ENCODE measurements around the gene GSPT1.
A peak's percentile ranks its signal among the peaks of the same experiment; 100 is the strongest.
"Not testable (repeated sequence)": the region's sequence is repeated elsewhere in the genome, so short reads cannot be mapped to it uniquely, and the experiment has no call there.

The GSPT1 gene

DNA sequence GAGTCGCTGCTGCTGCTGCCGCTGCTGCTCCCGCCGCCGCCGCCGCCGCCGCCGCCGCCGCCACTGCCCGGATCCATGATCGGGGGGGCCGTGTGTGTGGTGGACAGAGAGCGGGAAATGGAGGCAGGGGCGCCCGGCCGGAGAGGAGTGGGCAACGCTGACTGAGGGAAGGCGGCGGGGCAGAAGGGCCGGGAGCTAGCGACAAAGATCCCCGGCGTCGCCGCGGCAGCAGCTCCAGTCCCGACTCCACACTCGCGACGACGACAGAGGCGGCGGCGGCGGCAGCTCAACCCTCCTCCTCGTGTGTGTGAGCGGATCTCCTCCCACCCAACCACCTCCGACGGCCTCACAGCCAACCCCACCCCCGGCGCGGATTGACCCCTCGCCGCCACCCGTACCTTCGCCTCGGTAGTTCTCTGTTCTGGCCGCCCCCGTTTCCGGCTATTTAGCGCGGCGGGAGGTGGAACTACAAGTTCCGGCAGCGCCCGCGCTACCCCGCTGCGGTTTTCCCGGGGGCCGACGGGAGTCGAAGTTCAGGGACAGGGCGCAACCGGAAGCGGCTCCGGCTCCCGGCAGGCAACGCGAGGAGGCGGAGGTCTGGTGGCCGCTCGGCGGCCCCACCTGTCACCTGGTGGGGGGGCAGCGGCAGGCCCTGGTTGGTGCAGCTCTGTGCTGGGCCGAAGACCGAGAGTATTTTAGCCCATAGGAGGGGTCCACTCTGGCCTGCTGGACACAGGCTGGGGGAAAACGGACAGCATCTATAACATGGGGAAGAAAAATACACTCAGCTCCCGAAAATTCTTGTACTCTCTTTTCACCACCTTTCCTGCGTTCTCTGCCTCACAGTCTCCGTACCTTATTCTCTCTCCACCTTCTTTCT is at the start of gene GSPT1:
Gene GSPT1 (minus strand): TSS at position 313 of the 880 bp plus-strand sequence. CDS start 236 bp downstream, at position 77.
- no peak for FAIRE-seq
- peak; percentile 97 for TF ChIP-seq POLR2A (IDR thresholded peaks at IDR 0.05; ENCODE audit: low read depth, low read length)

DNA sequence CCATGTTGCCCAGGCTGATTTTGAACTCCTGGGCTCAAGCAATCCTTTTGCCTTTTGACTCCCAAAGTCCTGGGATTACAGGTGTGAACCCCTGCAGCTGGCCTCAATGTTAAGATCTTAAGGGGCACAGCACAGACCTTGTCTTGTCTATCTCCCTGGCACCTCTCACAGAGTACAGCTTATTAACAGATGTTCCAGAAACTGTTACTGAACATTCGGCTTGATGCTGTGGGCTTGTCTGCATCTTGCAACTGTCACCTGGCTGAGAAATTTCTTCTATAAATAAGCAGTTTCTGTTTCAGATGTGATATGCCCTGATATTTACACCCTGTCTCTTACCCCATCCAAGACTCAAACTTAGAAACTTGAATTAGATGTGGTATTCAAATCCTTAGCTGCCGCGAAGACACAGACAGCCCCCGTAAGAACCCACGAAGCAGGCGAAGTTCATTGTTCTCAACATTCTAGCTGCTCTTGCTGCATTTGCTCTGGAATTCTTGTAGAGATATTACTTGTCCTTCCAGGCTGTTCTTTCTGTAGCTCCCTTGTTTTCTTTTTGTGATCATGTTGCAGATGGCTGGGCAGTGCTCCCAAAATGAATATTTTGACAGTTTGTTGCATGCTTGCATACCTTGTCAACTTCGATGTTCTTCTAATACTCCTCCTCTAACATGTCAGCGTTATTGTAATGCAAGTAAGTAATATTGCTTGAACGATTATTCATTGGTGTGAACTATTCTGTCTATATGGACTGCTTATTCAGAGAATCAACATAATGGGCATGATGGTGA is 49.2 kb upstream of the GSPT1 start, which contains the start of gene TNFRSF17:
Gene TNFRSF17 (plus strand): TSS at position 450 of the 791 bp plus-strand sequence. CDS start 115 bp downstream, at position 565.
- DNase-seq (ENCODE audit: insufficient read length, low spot score) (no peak), FAIRE-seq (no peak)
- no peak for TF ChIP-seq POLR2A (IDR thresholded peaks at IDR 0.05; ENCODE audit: low read depth, low read length)

More for the DNA sequence above, at the start of gene GSPT1:
- DNase-seq (ENCODE audit: insufficient read length, low spot score), result peak; percentile 95

DNA sequence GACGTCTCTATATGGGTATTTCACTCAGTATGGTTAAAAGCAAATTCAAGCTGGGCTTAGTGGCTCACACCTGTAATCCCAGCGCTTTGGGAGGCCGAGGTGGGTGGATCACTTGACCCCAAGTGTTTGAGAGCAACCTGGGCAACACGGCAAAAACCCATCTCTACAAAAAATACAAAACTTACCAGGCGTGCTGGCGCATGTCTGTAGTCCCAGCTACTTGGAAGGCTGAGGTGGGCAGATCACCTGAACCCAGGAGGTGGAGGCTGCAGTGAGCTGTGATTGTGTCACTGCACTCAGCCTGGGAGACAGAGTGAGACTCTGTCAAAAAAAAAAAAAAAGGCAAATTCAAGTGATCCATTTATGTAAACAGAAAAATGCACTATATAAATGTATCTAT is 48.0 kb upstream of the GSPT1 start:
- TF ChIP-seq POLR2A (IDR thresholded peaks at IDR 0.05; ENCODE audit: low read depth, low read length), result no peak
- FAIRE-seq, result no peak
- DNase-seq (ENCODE audit: insufficient read length, low spot score), result no peak

DNA sequence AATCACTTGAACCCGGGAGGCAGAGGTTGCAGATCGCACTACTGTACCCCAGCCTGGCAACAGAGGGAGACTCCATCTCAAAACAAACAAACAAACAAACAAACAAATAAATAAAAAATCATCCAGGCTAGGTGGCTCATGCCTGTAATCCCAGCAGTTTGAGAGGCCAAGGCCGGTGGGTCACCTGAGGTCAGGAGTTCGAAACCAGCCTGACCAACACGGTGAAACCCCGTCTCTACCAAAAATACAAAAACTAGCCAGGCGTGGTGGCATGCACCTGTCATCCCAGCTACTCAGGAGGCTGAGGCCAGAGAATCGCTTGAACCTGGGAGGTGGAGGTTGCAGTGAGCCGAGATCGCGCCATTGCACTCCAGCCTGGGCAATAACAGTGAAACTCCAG is 47.2 kb upstream of the GSPT1 start:
- not testable (repeated sequence) for FAIRE-seq; DNase-seq (ENCODE audit: insufficient read length, low spot score)

DNA sequence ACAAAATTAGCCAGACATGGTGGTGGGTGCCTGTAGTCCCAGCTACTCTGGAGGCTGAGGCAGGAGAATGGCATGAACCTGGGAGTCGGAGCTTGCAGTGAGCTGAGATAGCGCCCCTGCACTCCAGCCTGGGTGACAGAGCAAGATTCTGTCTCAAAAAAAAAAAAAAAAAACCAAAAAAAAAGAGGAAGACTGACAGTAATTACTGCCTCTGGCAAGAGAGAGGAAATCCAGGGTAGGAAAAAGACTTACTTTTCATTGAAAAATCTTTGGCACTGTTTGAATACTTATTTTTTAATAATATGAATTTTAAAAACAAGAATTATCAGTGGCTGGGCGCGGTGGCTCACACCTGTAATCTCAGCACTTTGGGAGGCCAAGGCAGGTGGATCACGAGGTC is 46.7 kb upstream of the GSPT1 start:
- not testable (repeated sequence) for FAIRE-seq; DNase-seq (ENCODE audit: insufficient read length, low spot score)

DNA sequence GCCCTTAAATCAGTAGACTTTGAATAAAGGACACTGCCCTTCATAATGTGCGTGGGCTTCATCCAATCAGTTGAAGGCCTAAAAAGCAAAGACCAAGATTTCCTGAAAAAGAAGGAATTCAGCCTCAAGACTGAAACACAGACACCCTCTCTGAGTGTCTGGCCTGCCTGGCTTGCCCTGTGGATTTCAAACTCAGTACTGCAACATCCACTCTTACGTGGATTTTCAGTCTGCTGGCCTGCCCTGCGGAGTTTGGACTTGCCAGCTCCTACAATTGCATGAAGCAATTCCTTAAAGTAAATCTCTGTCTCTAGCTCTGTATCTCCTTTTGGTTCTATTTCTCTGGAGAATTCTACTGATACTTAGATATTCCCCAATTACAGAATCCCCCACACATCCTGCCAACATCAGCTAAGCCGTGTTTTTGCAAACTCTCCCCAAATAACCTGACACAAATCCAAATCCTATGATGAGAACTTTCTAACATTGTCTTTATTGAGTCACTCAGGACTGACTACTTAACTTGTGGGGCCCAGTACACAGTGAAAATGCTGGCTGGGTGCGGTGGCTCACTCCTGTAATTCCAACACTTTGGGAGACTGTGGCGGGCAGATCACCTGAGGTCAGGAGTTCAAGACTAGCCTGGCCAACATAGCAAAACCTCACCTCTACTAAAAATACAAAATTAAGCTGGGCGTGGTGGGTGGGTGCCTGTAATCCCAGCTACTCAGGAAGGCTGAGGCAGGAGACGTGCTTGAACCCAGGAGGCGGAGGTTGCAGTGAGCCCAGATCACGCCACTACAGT is 42.0 kb upstream of the GSPT1 start:
- DNase-seq (ENCODE audit: insufficient read length, low spot score) (no peak), FAIRE-seq (no peak)
- TF ChIP-seq POLR2A (IDR thresholded peaks at IDR 0.05; ENCODE audit: low read depth, low read length), result no peak

DNA sequence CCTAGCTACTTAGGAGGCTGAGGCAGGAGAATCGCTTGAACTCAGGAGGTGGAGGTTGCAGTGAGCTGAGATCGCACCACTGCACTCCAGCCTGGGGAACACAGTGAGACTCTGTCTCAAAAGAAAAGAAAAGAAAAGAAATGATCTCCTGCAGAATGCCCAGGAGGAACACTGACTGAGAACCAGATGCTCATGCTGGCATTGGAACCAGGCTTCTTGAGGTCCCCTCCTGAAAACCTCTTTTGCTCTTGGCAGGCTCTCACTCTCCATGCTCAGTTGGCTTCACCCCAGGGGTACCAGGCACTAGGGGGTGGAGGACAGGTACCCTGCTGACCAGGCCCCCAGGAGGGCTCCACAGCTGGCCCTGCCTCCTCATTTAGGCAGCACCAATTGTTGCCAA is 40.8 kb upstream of the GSPT1 start:
- FAIRE-seq (no peak), DNase-seq (ENCODE audit: insufficient read length, low spot score) (no peak)
- TF ChIP-seq POLR2A (IDR thresholded peaks at IDR 0.05; ENCODE audit: low read depth, low read length), result no peak

DNA sequence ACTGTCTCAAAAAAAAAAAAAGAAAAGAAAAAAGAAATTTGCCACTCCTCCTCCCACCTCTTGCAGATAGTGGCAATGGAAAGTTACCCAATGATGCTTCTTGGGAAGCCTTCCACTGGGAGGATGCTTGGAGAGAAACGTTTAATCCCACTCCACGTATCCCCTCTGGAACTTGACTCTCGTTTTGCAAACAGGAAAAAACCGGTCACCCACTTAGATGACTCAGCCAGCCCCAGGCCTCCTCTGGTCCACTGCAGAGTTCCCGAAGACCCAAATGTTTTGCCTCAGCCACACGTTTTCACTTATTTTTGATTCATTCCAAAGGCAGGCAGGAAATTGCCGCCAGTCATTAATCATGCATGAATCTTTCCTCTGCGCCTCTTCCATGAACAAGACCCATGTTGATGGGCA is 40.0 kb upstream of the GSPT1 start:
- DNase-seq (ENCODE audit: insufficient read length, low spot score) (peak; percentile 76), FAIRE-seq (peak; percentile 45)
- TF ChIP-seq POLR2A (IDR thresholded peaks at IDR 0.05; ENCODE audit: low read depth, low read length), result no peak

DNA sequence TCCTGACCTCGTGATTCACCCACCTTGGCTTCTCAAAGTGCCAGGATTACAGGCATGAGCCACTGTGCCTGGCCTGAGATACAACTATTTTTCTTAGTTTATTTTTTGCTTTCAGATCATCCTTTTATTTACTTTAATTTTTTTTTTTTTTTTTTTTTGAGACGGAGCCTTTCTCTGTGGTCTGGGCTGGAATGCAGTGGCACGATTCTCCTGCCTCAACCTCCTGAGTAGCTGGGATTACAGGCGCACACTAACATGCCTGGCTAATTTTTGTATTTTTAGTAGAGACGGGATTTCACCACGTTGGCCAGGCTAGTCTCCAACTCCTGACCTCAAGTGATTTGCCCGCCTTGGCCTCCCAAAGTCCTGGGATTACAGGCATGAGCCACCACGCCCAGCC is 37.8 kb upstream of the GSPT1 start:
- not testable (repeated sequence) for DNase-seq (ENCODE audit: insufficient read length, low spot score); FAIRE-seq

DNA sequence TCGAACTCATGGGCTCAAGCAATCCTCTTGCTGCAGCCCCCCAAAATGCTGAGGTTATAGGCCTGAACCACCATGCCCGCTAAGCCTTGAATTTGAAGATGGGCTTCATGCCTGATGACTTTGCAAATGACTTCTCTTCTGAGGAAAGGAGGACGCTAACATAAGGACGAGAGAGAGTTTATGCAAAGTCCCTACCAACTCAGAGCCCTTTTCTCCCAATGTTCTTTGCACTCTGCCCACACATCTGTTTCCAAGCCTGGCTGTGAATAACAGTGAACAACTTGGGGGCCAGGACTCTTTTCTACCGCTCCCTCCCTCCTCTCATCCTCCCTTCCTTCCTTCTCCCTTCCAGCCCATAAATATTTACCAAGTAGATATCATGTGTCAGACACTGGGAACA is 34.6 kb upstream of the GSPT1 start:
- no peak for FAIRE-seq
- no peak for TF ChIP-seq POLR2A (IDR thresholded peaks at IDR 0.05; ENCODE audit: low read depth, low read length)
- DNase-seq (ENCODE audit: insufficient read length, low spot score), result no peak

DNA sequence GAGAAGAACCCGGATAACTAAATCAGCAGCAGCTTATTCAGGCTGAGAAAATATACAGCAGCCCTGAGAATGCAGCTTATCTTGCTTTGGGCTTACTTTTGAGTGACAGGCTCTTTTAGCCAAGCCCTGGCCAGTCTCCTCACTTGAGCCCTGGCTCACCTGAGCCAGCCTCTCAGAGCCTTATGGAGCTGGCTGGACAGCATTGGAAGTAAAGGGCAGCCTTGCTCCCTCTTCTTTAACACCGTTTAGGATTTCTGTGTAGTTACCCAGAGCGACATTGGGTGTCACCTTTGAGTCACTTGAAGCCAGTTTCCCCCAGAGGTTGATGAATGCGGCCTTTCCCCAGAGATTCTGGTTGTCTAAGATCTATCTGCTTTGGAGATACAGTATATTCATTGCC is 33.8 kb upstream of the GSPT1 start:
- DNase-seq (ENCODE audit: insufficient read length, low spot score) (peak; percentile 38), FAIRE-seq (peak; percentile 58)
- no peak for TF ChIP-seq POLR2A (IDR thresholded peaks at IDR 0.05; ENCODE audit: low read depth, low read length)

DNA sequence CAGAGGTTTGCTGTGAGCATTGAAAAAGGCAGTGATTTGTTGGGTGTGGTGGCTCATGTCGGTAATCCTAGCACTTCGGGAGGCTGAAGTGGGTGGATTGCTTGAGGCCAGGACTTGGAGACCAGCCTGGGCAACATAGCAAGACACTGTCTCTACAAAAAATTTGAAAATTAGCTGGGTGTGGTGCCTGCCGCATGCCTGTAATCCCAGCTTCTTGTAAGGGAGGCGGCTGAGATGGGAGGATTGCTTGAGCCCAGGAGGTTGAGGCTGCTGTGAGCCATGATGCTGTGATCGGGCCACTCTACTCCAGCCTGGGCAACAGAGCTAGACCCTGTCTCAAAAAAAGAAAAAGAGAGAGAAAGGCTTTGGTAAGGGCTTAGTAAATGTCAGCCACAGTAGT is 33.1 kb upstream of the GSPT1 start:
- no peak for DNase-seq (ENCODE audit: insufficient read length, low spot score)
- no peak for TF ChIP-seq POLR2A (IDR thresholded peaks at IDR 0.05; ENCODE audit: low read depth, low read length)
- no peak for FAIRE-seq

DNA sequence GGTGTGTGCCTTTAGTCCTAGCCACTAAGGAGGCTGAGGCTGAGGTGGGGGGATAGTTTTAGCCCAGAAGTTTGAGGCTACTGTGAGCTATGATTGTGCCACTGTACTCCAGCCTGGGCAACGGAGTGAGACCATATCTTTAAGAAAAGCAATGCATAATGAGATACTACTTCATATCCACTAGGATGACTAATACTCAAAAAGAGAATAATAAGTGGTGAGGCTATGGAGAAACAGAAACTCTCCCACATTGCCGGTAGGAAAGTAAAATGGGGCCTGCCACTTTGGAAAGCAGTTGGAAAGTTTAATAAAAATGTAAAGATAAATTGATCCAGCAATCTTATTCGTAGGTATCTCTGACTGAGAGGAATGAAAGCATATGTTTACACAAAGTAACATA is 30.7 kb upstream of the GSPT1 start:
- TF ChIP-seq POLR2A (IDR thresholded peaks at IDR 0.05; ENCODE audit: low read depth, low read length), result no peak
- no peak for DNase-seq (ENCODE audit: insufficient read length, low spot score)
- no peak for FAIRE-seq

DNA sequence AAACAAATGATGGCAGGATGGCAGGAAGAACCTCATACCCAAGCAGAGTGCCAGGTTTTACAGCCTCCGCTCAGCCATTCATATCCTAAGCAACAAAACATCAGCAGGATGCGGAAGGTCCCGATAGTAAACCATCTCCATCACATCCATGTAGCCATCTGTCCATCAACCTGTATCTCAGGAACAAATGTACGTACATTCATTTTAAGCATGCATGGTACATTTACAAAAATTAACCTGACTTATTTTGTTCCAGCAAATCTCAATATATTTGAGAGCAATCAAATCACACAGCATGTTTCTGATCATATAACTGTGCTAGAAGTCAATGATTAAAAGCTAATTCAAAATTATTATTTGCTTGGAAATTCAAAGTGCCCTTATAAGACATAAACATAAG is 26.2 kb upstream of the GSPT1 start, which contains the start of gene NPIPB2:
Gene NPIPB2 (minus strand): TSS at position 101 of the 400 bp plus-strand sequence. CDS start 0 bp downstream, at position 101.
- FAIRE-seq; DNase-seq (ENCODE audit: insufficient read length, low spot score): not testable (repeated sequence)

DNA sequence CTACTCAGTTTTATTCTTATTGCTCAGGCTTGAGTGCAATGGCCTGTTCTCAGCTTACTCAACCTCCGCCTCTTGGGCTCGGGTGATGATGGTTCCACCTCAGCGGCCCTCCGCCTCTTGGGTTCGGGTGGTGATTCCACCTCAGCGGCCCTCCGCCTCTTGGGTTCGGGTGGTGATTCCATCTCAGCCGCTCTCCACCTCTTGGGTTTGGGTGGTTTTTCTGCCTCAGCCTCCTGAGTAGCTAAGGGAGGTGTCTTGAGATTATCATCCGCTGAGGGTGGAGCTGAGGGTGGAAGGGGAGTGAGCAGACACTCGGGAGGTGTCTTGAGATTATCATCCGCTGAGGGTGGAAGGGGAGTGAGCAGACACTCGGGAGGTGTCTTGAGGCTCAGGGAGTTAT is 11.6 kb upstream of the GSPT1 start:
- not testable (repeated sequence) for DNase-seq (ENCODE audit: insufficient read length, low spot score); FAIRE-seq

DNA sequence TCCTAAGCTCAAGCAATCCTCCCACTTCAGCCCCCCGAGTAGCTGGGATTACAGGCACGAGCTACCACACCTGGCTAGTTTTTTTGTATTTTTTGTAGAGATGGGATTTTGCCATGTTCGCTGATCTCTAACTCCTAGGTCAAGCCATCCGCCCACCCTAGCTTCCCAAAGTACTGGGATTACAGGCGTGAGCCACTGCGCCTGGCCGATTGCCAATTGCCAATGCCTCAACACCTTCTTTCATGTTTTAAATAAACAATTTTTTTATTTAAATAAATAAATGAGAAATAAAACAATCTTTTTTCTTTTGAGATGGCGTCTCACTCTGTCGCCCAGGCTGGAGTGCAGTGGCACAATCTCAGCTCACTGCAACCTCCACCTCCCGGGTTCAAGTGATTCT is 8.3 kb upstream of the GSPT1 start:
- FAIRE-seq; DNase-seq (ENCODE audit: insufficient read length, low spot score): not testable (repeated sequence)
